Activated CD8-positive, alpha-beta memory T cell treated with anti-CD3 and anti-CD28 coated beads, Interleukin-2, amount 50 U/mL, for 1 hour (primary cell): ENCODE results near the gene GH2.
"Not testable (repeated sequence)": the region's sequence is repeated elsewhere in the genome, so short reads cannot be mapped to it uniquely, and the experiment has no call there.

Source experiments
- DNase-seq: peaks from one replicate; pipeline ENCODE4 v3.0.0-alpha.2; 2020; ENCODE audit errors: extremely low read depth

Gene GH2

DNA sequence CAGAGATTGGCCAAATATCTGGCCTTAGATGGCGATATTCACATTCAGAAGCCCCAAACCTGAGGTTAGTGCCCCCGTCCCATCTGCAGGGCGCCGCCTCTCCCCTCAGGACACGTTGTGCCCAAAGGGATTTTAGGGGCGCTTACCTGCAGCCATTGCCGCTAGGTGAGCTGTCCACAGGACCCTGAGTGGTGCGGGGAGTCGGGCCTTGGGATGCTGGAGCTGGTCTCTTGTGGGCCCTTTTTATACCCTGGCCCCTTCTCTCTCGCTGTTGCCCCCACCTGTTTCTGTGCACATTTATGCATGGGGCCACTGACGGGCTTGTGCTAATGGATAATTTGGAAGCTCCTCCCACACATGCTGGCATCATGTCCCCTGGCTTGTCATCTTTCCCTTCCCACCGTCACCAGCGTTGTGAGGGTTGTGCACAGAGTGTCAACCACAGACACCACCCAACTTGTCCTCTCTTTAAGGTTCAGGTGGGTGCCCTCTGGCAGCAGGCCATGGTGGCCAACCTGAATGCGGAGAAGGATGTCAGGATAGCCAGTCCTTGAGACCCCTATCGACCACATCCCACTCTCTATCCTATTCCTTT is 29.4 kb upstream of the GH2 start, which contains the start of gene CSHL1:
Gene CSHL1, minus strand, starts transcription at position 218 of the 595 bp plus-strand sequence. Its CDS starts 62 bp downstream, at position 156.
- DNase-seq: no peak

- no peak for DNase-seq
Measured at GRCh38 chr17:63910096-63910495, 28.4 kb upstream of the GH2 start.

DNA sequence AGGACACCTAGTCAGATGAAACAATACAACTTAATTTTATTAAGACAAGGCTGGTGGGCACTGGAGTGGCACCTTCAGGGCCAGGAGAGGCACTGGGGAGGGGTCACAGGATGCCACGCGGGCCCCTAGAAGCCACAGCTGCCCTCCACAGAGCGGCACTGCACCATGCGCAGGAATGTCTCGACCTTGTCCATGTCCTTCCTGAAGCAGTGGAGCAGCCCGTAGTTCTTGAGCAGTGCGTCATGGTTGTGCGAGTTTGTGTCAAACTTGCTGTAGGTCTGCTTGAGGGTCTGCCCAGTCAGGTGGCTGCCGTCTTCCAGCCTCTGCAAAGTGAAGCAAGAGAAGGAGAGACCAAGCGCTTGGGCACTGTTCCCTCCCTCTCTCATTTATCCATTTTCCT is 27.8 kb upstream of the GH2 start:
- not testable (repeated sequence) for DNase-seq

DNA sequence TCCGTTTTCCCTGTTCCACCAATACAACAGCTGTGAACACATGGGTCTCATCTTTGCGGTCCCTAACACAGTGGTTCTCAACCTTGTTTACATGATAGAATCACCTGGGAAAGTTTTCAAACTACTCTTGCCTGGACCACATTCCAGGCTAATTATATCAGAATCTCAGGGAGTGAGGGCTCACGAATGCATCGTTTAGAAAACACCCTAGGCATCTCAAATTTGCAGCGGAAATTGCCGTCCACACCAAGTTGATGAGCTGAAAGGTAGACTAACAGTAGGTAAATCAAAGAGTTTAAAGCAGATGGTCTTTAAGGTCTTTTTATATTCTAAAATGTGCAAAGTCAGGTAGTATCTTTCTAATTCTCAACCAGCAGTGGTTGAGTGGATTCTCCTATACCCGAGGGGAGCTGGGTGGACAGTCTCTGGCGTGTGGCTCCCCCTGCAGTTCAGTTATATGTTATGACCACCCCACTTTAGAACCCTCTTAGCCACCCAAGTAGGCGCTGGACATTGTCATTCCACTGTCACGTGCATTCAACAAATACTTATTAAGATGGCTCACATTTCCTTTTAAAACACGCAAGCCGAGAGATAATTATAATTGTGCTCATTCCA is 25.5 kb upstream of the GH2 start:
- DNase-seq: not testable (repeated sequence)

DNA sequence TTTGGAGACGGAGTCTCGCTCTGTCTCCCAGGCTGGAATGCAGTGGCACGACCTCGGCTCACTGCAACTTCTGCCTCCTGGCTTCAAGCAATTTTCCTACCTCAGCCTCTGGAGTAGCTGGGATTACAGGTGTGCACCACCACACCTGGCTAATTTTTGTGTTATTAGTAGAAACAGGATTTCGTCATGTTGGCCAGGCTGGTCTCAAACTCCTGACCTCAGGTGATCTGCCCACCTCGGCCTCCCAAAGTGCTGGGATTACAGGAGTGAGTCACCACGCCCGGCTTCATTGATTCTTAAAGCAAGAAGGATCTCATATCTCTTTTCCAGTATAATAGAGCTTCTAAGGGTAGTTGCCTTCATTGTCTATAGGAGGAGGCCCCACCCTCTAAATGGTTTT is 23.1 kb upstream of the GH2 start:
- not testable (repeated sequence) for DNase-seq

GRCh38 chr17:63903787-63904201 is 22.1 kb upstream of the GH2 start:
- DNase-seq: not testable (repeated sequence)

DNA sequence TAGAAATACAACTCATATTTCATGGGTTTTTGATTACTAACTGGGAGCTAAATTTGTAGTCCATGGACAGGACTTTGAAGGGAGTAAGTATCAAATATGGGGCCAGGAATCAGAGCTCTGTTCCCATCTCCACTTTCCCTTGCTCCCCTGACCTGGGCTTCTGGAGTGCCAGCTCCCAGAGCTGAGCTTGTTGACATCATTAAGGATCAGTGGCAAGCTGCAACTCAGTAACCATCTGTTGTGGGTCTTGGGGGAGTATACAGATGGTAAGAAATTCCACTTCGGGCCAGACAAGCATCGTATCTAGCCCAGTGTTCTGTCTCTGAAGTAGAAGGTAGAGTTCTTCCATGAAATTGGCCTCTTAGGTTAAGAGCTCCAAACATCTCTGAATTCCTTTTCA is 20.2 kb upstream of the GH2 start:
- not testable (repeated sequence) for DNase-seq

DNA sequence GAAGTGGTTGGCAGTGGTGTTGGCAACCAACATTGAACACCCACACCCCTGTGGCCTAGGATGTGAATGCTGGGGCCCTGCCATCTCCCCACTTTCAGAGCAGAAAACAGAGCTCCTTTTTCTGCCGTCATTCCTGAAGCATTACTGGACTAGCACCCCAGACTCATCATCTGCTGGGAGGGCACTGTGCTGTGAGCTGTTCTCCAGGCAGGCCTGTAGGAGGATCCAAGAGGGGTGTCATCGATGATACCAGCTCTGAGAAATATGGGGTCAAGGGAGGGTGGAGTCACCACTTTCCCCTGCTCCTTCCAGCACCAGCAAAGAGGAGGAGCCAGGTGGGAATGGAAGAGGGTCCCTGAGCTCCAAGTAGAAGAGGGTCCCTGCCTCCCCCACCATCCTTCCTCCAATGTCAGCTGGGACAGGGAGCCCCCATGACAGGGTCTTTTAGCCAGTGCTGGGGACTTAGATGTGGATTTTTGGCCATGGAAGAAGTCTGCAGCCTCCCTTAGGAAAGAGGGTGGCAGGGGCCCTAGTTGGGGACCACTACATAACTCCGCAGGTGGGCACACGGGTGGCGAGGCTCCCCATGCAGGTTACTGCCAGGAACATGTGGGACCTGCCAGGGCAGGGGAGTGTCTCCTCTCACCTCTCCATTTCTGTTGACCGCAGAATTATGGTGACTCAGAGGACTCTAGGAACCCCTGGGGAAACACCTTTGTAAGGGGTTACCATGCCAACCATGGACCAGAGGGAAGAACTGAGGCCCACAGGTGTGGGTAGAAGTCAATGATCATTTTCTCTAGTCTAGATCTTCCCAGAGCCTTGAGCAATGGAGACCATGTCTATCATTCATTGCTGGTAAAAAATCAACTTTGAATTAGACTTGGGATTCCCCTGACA is 17.4 kb upstream of the GH2 start:
- DNase-seq: not testable (repeated sequence)

DNA sequence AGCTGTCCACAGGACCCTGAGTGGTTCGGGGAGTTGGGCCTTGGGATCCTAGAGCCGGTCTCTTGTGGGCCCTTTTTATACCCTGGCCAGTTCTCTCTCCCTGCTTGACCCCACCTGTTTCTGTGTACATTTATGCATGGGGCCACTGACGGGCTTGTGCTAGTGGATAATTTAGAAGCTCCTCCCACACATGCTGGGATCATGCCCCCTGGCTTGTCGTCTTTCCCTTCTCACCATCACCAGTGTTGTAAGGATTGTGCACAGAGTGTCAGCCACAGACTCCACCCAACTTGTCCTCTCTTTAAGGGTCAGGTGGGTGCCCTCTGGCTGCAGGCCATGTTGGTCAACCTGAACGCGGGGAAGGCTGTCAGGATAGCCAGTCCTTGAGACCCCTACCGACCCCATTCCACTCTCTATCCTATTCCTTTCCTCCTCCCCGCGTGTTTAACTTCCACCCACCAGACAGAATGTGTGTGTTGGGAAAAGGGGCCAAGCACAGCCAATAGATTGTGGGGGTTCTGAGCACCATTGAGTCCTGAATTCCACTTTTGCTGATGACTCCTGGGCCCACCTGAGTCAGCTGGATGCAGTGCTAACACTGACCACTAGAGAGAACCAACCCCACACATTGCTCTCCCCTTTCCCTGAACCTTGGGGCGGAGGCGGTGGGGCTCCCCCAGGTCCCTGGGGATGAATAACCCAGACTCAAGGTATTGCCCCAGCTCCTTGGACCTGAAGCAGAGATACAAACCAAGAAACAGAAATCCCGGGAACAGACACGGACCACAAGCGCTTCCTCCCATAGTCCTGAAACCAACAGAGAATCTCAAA is 15.0 kb upstream of the GH2 start, which contains the start of gene CSH1:
Gene CSH1, minus strand, starts transcription at position 51 of the 831 bp plus-strand sequence. CDS start 63 bp downstream, outside the sequence.
- DNase-seq: not testable (repeated sequence)

GRCh38 chr17:63894821-63895220 is 13.1 kb upstream of the GH2 start:
- DNase-seq: not testable (repeated sequence)

DNA sequence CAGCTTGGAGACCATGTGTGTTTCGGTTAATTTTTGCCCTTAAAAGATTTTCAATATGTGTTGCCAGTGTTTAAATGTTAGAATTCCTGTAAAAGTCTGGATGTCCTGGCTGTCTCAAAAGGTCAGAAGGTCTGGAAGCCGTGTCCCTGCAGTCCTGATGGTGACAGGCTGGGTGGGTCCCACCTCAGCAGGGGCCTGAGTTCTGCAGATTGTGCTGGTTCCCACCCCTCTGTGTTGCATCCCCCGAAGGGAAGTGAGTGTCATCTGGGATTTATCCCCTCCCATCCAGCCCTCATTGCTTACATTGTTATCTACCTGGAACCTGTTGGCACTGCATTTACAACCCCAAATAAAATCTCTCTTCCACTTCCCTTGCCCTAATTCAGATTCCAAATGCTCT is 12.3 kb upstream of the GH2 start:
- not testable (repeated sequence) for DNase-seq

- not testable (repeated sequence) for DNase-seq
Measured at GRCh38 chr17:63892316-63893037, 10.7 kb upstream of the GH2 start.

DNA sequence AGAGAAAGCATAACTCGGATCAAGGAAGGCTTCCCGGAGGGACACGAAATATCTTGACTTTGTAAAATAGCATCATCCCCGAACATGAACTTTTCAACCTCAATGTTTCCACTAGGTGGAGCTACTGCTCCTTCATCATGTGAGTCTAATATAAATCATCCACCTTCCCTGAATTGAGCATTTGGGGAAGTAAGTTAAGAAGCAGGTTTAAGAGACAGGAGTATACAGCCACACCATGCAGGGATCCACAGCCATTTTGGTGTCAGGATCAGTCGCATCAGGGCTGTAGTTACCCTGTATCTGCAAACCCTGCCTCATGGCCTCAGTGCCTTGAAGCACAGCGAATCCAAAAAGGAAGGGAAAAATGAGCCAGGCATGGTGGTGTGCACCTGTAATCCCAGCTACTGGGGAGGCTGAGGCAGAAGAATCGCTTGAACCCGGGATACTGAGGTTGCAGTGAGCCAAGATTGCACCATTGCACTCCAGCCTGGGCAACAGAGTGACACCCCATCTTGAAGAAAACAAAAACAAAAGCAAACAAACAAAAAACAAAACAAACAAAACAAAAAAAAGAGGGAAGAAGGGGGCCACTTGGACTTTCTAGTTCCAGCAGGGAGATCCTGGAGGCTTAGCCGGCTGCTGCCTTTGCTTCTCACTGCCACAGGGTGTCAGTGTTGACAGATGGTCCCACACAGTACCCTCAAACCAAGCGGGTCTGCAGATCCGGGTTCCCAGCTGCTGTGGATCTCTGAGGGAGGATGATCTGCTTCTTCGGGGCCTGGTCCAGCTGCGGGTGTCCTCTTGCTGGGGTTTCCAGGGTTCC is 7.5 kb upstream of the GH2 start:
- DNase-seq: not testable (repeated sequence)

DNA sequence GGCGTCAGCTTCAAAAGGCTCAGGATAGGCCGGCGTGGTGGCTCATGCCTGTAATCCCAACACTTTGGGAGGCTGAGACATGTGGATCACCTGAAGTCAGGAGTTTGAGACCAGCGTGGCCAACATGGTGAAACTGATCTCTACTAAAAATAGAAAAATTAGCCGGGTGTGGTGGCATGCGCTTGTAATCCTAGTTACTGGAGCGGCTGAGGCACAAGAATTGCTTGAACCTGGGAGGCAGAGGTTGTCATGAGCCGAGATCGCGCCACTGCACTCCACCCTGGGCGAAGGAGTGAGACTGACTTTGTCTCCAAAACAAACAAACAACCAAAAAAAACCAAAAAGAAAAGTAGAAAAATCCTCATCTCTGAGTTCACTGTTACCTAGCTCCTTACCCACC is 3.4 kb upstream of the GH2 start:
- not testable (repeated sequence) for DNase-seq

GRCh38 chr17:63882626-63883126 is 932 bp upstream of the GH2 start:
- DNase-seq: not testable (repeated sequence)

DNA sequence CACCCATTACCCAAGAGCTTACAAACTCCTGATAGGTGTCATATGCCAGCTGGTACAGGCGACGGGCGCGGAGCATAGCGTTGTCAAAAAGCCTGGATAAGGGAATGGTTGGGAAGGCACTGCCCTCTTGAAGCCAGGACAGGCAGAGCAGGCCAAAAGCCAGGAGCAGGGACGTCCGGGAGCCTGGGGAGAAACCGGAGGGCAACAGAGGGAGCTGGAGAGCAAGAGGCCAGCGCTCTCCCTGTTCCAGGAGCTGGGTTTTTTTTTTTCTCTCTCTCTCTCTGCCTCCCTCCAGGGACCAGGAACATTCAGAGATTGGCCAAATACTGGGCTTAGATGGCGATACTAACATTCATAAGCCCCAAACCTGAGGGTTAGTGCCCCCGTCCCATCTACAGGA is 407 bp downstream of the GH2 start:
- not testable (repeated sequence) for DNase-seq

DNA sequence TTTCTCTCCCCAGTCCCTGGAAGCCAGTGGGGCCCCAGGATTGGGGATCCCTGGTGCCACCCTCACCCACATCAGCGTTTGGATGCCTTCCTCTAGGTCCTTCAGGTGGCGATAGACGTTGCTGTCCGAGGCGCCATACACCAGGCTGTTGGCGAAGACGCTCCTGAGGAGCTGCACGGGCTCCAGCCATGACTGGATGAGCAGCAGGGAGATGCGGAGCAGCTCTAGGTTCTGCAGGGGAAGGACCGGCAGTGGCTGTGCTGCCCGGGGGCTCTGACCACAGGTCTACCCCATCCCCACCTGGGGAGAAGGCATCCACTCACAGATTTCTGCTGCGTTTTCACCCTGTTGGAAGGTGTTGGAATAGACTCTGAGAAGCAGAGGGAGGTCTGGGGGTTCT is 1.0 kb downstream of the GH2 start:
- DNase-seq: no peak

GRCh38 chr17:63878413-63878812 is 3.3 kb downstream of the GH2 start:
- DNase-seq: not testable (repeated sequence)

GRCh38 chr17:63874693-63875092 is 7.1 kb downstream of the GH2 start:
- DNase-seq: not testable (repeated sequence)
